Measurements from ENCODE around the gene LDHD.
"Not testable (repeated sequence)": the region's sequence is repeated elsewhere in the genome, so short reads cannot be mapped to it uniquely, and the experiment has no call there.

Gene LDHD

GRCh38 chr16:75116081-75116910 is at the start of gene LDHD:
LDHD (minus strand) TSS chr16:75116780; CDS start chr16:75116720, 60 bp downstream.
- DNase-seq, result peak; percentile 74 to 87

DNA sequence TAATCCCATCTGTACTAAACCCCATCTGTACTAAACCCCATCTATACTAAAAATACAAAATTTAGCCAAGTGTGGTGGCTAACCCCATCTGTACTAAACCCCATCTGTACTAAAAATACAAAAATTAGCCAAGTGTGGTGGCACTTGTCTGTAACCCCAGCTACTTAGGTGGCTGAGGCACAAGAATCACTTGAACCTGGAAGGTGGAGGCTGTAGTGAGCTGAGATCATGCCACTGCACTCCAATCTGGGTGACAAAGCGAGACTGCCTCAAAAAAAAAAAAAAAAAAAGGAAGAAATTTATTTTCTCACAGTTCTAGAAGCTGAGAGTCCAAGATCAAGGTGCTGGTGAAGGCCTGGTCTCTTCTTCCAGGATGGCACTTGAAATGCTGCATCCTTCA is 43.8 kb upstream of the LDHD start:
- DNase-seq, result no peak

GRCh38 chr16:75152635-75153034 is 36.1 kb upstream of the LDHD start:
- DNase-seq, result no peak

- no peak for DNase-seq
Measured at GRCh38 chr16:75151798-75152197, 35.2 kb upstream of the LDHD start.

GRCh38 chr16:75148311-75149195 is 32.0 kb upstream of the LDHD start, which contains the start of gene ZFP1:
ZFP1 (plus strand) TSS chr16:75148524; CDS start chr16:75152952, 4,428 bp downstream.
- DNase-seq, result peak in 1 of 2 experiments; percentile 72

GRCh38 chr16:75147968-75148310 is 31.4 kb upstream of the LDHD start:
- no peak for DNase-seq

DNA sequence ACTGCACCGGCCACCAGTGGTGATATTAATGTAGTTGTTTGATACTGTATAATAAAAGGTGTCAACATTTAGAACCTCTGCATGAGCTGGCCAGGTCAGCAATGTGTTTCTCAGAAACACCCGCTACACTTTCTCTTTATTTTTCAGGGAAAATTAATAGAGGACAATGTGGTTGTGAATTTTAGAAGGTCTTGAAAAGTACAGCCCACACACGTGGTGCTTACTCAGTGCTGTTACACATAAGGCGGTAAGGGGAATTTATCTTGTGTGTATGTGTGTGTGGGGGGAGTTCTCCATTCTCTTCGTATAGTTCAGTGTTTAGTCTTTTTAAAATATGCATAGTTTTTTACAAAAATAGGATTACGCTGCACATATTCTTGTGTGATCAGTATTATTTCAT is 27.4 kb upstream of the LDHD start:
- DNase-seq, result no peak

GRCh38 chr16:75139498-75139897 is 22.9 kb upstream of the LDHD start:
- no peak for DNase-seq

GRCh38 chr16:75138636-75139035 is 22.1 kb upstream of the LDHD start:
- no peak for DNase-seq

- no peak for DNase-seq
Measured at GRCh38 chr16:75138233-75138632, 21.7 kb upstream of the LDHD start.

GRCh38 chr16:75131081-75131480 is 14.5 kb upstream of the LDHD start:
- DNase-seq, result no peak

DNA sequence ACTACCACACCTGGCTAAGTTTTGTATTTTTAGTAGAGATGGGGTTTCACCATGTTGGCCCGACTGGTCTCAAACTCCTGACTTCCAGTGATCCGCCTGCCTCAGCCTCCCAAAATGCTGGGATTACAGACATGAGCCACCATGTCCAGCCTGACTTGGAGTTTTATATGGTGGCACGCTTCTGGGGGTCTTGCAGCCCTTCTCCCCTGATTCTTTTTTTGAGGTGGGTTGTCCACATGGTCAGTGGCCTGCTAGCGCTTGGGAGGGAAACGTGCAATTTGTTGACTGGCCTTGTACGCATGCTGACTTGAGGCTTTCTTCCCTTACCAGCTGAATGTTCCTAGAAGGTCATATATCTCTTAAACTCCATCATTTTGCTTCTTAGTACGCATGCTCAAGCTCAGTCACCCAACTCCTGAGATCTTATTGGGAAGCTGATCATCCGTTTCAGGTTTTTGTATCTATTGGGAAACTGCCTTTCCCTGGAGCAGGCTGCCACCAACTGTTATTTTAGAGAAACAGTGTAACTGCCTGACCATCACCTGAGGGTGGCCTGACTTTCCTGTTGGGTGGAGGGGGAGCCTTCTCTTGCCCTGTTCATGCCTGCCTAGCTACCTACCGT is 13.7 kb upstream of the LDHD start:
- DNase-seq, result no peak

DNA sequence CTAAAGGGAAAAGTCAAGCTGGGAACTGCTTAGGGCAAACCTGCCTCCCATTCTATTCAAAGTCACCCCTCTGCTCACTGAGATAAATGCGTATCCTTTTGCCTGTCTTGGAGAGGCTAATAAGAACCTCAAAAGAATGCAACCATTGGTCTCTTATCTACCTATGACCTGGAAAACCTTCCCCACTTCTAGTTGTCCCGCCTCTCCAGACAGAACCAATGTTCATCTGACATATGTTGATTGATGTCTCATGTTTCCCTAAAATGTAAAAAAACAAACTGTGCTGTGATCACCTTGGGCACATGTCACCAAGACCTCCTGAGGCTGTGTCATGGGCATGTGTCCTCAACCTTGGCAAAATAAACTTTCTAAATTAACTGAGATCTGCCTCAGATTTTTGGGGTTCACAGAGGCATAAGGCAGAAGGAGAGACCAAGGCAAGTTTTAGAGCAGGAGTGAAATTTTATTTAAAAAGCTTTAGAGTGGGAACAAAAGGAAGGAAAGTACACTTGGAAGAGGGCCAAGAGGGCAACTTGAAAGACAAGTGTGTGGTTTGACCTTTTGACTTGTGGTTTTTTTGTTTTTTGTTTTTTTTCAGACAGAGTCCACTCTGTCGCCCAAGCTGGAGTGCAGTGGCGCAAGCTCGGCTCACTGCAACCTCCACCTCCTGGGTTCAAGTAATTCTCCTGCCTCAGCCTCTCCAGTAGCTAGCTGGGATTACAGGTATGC is 13.0 kb upstream of the LDHD start:
- not testable (repeated sequence) for DNase-seq

- DNase-seq, result no peak
Measured at GRCh38 chr16:75127713-75128415, 11.3 kb upstream of the LDHD start.

DNA sequence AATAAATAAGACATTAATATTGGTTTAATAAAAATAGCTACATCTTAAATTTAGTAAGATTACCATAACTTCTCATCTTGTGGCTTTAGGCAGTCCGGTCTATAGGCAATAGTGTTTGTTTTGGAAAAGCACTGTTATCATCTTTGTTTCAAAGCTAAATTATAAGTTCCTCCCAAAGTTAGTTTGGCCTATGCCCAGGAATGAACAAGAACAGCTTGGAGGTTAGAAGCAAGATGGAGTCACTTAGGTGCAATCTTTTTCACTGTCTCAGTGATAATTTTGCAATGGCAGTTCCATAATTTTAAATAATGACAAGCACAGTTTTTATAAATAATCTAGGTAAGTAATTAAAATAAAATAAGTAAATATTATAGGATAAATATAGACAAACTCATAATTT is 6.0 kb upstream of the LDHD start:
- DNase-seq, result no peak

GRCh38 chr16:75121949-75122568 is 5.5 kb upstream of the LDHD start:
- no peak for DNase-seq

- no peak for DNase-seq
Measured at GRCh38 chr16:75120253-75120652, 3.7 kb upstream of the LDHD start.

- DNase-seq, result no peak
Measured at GRCh38 chr16:75118943-75119539, 2.5 kb upstream of the LDHD start.

DNA sequence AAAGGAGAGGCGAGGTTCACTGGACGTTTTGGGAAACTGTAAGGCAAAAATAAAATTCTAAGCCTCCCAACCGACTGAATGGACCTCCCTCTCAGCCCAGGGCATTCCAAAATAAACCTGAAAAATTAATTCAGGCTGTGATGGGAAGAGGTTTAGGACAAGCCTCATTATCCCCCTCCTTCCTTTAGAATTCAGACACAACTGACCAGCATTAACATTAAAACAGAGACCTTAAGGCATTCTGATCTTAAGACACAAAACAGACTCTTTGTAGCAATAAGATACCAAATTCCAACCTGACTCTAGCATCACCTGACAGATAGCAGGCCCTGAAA is 298 bp upstream of the LDHD start:
- no peak for DNase-seq

- DNase-seq, result no peak
Measured at GRCh38 chr16:75114946-75115825, 1.4 kb downstream of the LDHD start.

All from cerebellar nuclear complex (tissue), 1 donor.